A549 (cell line): ENCODE results near the gene KLHL29. TPM values are rescaled to one million over a fixed set of nuclear protein-coding genes. Genes with fewer than 3 reads are reported as not detected.

Source experiments
- ATAC-seq, 2 experiments: fragments of 200-7000 bp in 1 of 2; fragments of >200 bp in 1 of 2; cut with Nextera tagmentation in 1 of 2; cut with Tn5 transposase in 1 of 2; 3 replicates each; pipeline versions ENCODE4 v1.8.0 to v1.9.1; 2018 to 2020; ENCODE audit warnings: mild to moderate bottlenecking in 1 of 2, moderate library complexity in 1 of 2
- CTCF ChIA-PET: fragments of 300-600 bp; sonication (Branson Sonifier 250); formaldehyde crosslinking; extraction: SDS; loops from one replicate; lab custom pipeline; 2021; ENCODE audit warnings: antibody characterized with exemption, inconsistent platforms; lab: Yijun Ruan, JAX
- POLR2A ChIA-PET: fragments of 350-600 bp; formaldehyde crosslinking; extraction: SDS; loops from one replicate; lab custom pipeline; 2021; ENCODE audit warnings: antibody characterized with exemption, inconsistent platforms; lab: Yijun Ruan, JAX
- DNase-seq, 2 experiments: peaks; one replicate each; pipeline versions ENCODE4 v3.0.0 to v3.0.0-alpha.2; 2011 to 2016; ENCODE audit warnings: low read depth in 1 of 2, low spot score in 1 of 2
- FAIRE-seq: peaks from 2 replicates; lab custom pipeline; 2011; peaks lifted over from hg19 to GRCh38; lab: Jason Lieb, UNC
- H3K27ac ChIP-seq, 2 experiments: fragments of >200 bp; sonication (Bioruptor Twin); formaldehyde crosslinking; 3 replicates each; pipeline ENCODE4 v1.5.1; 2016 to 2017
- H3K4me1 ChIP-seq: fragments of >200 bp; sonication (Bioruptor Twin); formaldehyde crosslinking; 3 replicates; pipeline ENCODE4 v1.6.1; 2016
- H3K4me2 ChIP-seq: fragments of >200 bp; sonication (Bioruptor Twin); formaldehyde crosslinking; 3 replicates; pipeline ENCODE4 v1.6.1; 2016
- H3K4me3 ChIP-seq: fragments of >200 bp; sonication (Bioruptor Twin); formaldehyde crosslinking; 3 replicates; pipeline ENCODE4 v1.5.1; 2016
- H3K9me3 ChIP-seq: fragments of >200 bp; sonication (Bioruptor Twin); formaldehyde crosslinking; 3 replicates; pipeline ENCODE4 v1.6.1; 2016
- CEBPB ChIP-seq, 2 experiments: fragments of >200 bp in 1 of 2; sonication (Bioruptor Twin) in 1 of 2; formaldehyde crosslinking in 1 of 2; IDR thresholded peaks; 2 replicates each; pipeline ENCODE4 v1.6.1; 2012 to 2016
- E2F6 ChIP-seq: IDR thresholded peaks from 2 replicates; pipeline ENCODE4 v1.6.1; 2012; ENCODE audit warnings: low read depth, borderline replicate concordance
- EHMT2 ChIP-seq: fragments of 200-600 bp; sonication (generic); IDR thresholded peaks from 2 replicates; pipeline ENCODE4 v1.6.1; 2016; ENCODE audit warnings: antibody characterized with exemption, low read depth, mild to moderate bottlenecking, moderate library complexity
- EP300 ChIP-seq, 2 experiments: fragments of >200 bp; sonication (Bioruptor Twin); formaldehyde crosslinking; IDR thresholded peaks; 2 replicates in 1 of 2; 3 replicates in 1 of 2; pipeline ENCODE4 v1.6.1; 2016 to 2017
- ESRRA ChIP-seq: fragments of 150-350 bp; IDR thresholded peaks from 2 replicates; pipeline ENCODE4 v1.6.1; 2014; ENCODE audit warnings: mild to moderate bottlenecking, low read length, borderline replicate concordance
- FOSB ChIP-seq: fragments of 250-450 bp; sonication (Bioruptor Pico); IDR thresholded peaks from 2 replicates; pipeline ENCODE4 v1.5.0; 2020; ENCODE audit warnings: mild to moderate bottlenecking, moderate library complexity
- HMGXB4 ChIP-seq: fragments of 250-450 bp; sonication (Bioruptor Pico); IDR thresholded peaks from 2 replicates; pipeline ENCODE4 v1.5.0; 2021; ENCODE audit warnings: mild to moderate bottlenecking, moderate library complexity, borderline replicate concordance
- HOXA7 ChIP-seq: fragments of 250-450 bp; sonication (Bioruptor Pico); IDR thresholded peaks from 2 replicates; pipeline ENCODE4 v1.5.0; 2020; ENCODE audit warnings: mild to moderate bottlenecking, moderate library complexity
- MAFK ChIP-seq: fragments of 450-650 bp; IDR thresholded peaks from 2 replicates; pipeline ENCODE4 v1.6.1; 2014; ENCODE audit not compliant: partially characterized antibody
- NFE2L2 ChIP-seq: fragments of 150-350 bp; conservative IDR thresholded peaks from 2 replicates; pipeline ENCODE4 v1.6.1; 2014; ENCODE audit warnings: low read length
- NPAS2 ChIP-seq: fragments of 250-450 bp; sonication (Bioruptor Pico); IDR thresholded peaks from 2 replicates; pipeline ENCODE4 v1.8.0; 2022; ENCODE audit warnings: mild to moderate bottlenecking, moderate library complexity, borderline replicate concordance
- NR3C1 ChIP-seq: fragments of >200 bp; sonication (Bioruptor Twin); formaldehyde crosslinking; IDR thresholded peaks from 3 replicates; pipeline ENCODE4 v1.6.1; 2017
- PHF8 ChIP-seq: fragments of 200-600 bp; sonication (generic); IDR thresholded peaks from 2 replicates; pipeline ENCODE4 v1.6.1; 2016; ENCODE audit warnings: low read depth, mild to moderate bottlenecking, antibody characterized with exemption, moderate library complexity, borderline replicate concordance
- POLR2A ChIP-seq: IDR thresholded peaks from 2 replicates; pipeline ENCODE4 v1.6.1; 2012; ENCODE audit warnings: mild to moderate bottlenecking, low read length
- POLR2AphosphoS2 ChIP-seq: conservative IDR thresholded peaks from 2 replicates; pipeline ENCODE4 v1.6.1; 2012; ENCODE audit warnings: low read length, improper control_type of control experiment, inconsistent platforms
- RAD21 ChIP-seq, 2 experiments: fragments of >200 bp in 1 of 2; sonication (Bioruptor Twin) in 1 of 2; formaldehyde crosslinking in 1 of 2; IDR thresholded peaks in 1 of 2; conservative IDR thresholded peaks in 1 of 2; 2 replicates in 1 of 2; 3 replicates in 1 of 2; pipeline ENCODE4 v1.6.1; 2012 to 2018; ENCODE audit warnings: inconsistent platforms in 1 of 2
- RARB ChIP-seq: fragments of 250-450 bp; sonication (Bioruptor Pico); IDR thresholded peaks from 2 replicates; pipeline ENCODE4 v1.8.0; 2021; ENCODE audit warnings: mild to moderate bottlenecking, moderate library complexity
- REST ChIP-seq: fragments of 200-600 bp; sonication (generic); IDR thresholded peaks from 2 replicates; pipeline ENCODE4 v1.6.1; 2016; ENCODE audit warnings: antibody characterized with exemption, mild to moderate bottlenecking, moderate library complexity
- RFX5 ChIP-seq: fragments of 450-650 bp; IDR thresholded peaks from 2 replicates; pipeline ENCODE4 v1.7.1; 2014; ENCODE audit warnings: antibody characterized with exemption, mild to moderate bottlenecking, moderate library complexity
- SMC3 ChIP-seq: fragments of >200 bp; sonication (Bioruptor Twin); formaldehyde crosslinking; IDR thresholded peaks from 3 replicates; pipeline ENCODE4 v1.6.1; 2018; ENCODE audit warnings: inconsistent platforms
- TFCP2L1 ChIP-seq: fragments of 250-450 bp; sonication (Bioruptor Pico); IDR thresholded peaks from 2 replicates; pipeline ENCODE4 v1.5.0; 2021; ENCODE audit warnings: mild to moderate bottlenecking
- ZFP36 ChIP-seq: fragments of 450-650 bp; IDR thresholded peaks from 2 replicates; pipeline ENCODE4 v1.6.1; 2014; ENCODE audit warnings: borderline replicate concordance; ENCODE audit not compliant: partially characterized antibody
- ZNF302 ChIP-seq: fragments of 250-450 bp; sonication (Bioruptor Pico); IDR thresholded peaks from 2 replicates; pipeline ENCODE4 v1.9.0; 2021; ENCODE audit warnings: inconsistent platforms, mild to moderate bottlenecking, moderate library complexity
- WGBS: methylation state at CpG from one replicate; pipeline ENCODE4 v1.1.6; 2017; ENCODE audit errors: missing lambda C conversion rate; 5-methylcytosine and 5-hydroxymethylcytosine counted together
- polyA plus RNA-seq, 4 experiments: library from polyadenylated mRNA; depleted of rRNA in 3 of 4; stranded (reverse); fragments of >200 nt; fragmentation: RNase III in 1 of 4; extraction: RNeasy Plus Mini Kit Qiagen cat#74134 plus additional on column Dnase treatment in 1 of 4; gene quantifications; 2 replicates in 3 of 4; 3 replicates in 1 of 4; pipeline ENCODE4 v1.2.3, GENCODE V29; 2011 to 2017
- TF ChIP-seq, protein P1 (sequence below): fragments of >200 bp; sonication (Bioruptor Twin); formaldehyde crosslinking; IDR thresholded peaks from 3 replicates; pipeline ENCODE4 v1.6.1; 2016
- TF ChIP-seq, protein P2 (sequence below): fragments of 450-650 bp; IDR thresholded peaks from 2 replicates; pipeline ENCODE4 v1.6.1; 2014; ENCODE audit warnings: antibody characterized with exemption
- TF ChIP-seq, protein P3 (sequence below): IDR thresholded peaks from 2 replicates; pipeline ENCODE4 v1.6.1; 2012

Gene KLHL29
- polyA plus RNA-seq, 2 of the 4 experiments (the other 2 are of a cell fraction), result 1.3 to 2.5 TPM

GRCh38 chr2:23475473-23475872, 90.5 kb downstream of the KLHL29 start (continued):
- TF ChIP-seq EP300 (IDR thresholded peaks at IDR 0.05) (no peak), SMC3 (no peak), PHF8 (no peak)

GRCh38 chr2:23476786-23477185, 91.8 kb downstream of the KLHL29 start:
- no peak overlapping the region for H3K4me3 ChIP-seq
- no peaks in the 10 kb centered on the region for H3K9me3 ChIP-seq
- ATAC-seq, result no peak
- ChIA-PET POLR2A (no interaction called here), CTCF (interaction anchor here (1.0 kb wide), 1 partner anchor 9 kb away, joined by 3 read pairs; no protein-coding TSS in a partner anchor)
- no peak overlapping the region for H3K27ac ChIP-seq
- FAIRE-seq, result no peak
- no peak for DNase-seq
- TF ChIP-seq POLR2A, result no peak
- no peak for TF ChIP-seq SMC3
- no peak for TF ChIP-seq ZFP36
- no peak for TF ChIP-seq EHMT2
- TF ChIP-seq HMGXB4 (CRISPR knock-in tag), result no peak
- TF ChIP-seq, protein P1, sequence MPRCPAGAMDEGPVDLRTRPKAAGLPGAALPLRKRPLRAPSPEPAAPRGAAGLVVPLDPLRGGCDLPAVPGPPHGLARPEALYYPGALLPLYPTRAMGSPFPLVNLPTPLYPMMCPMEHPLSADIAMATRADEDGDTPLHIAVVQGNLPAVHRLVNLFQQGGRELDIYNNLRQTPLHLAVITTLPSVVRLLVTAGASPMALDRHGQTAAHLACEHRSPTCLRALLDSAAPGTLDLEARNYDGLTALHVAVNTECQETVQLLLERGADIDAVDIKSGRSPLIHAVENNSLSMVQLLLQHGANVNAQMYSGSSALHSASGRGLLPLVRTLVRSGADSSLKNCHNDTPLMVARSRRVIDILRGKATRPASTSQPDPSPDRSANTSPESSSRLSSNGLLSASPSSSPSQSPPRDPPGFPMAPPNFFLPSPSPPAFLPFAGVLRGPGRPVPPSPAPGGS, result no peak
- H3K4me2 ChIP-seq, result no peak overlapping the region
- 81% methylated on average over 5 of the region's 7 CpGs for WGBS
- peaks cover 17% of the 10 kb centered on the region for H3K4me1 ChIP-seq

- H3K4me1 ChIP-seq, result peaks cover 23% of the 10 kb centered on the region
- H3K4me2 ChIP-seq, result no peak overlapping the region
- FAIRE-seq, result no peak
- CTCF ChIA-PET, result interaction anchor here (1.0 to 1.6 kb wide), 2 partner anchors 10 to 278 kb away, joined by 4 read pairs; no protein-coding TSS in a partner anchor
- POLR2A ChIA-PET, result no interaction called here
- DNase-seq, result no peak
- TF ChIP-seq, protein P2, sequence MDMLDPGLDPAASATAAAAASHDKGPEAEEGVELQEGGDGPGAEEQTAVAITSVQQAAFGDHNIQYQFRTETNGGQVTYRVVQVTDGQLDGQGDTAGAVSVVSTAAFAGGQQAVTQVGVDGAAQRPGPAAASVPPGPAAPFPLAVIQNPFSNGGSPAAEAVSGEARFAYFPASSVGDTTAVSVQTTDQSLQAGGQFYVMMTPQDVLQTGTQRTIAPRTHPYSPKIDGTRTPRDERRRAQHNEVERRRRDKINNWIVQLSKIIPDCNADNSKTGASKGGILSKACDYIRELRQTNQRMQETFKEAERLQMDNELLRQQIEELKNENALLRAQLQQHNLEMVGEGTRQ, result no peak
- TF ChIP-seq ZNF302 (no peak), MAFK (no peak), E2F6 (no peak), PHF8 (no peak), TFCP2L1 (CRISPR knock-in tag) (no peak), CEBPB (IDR thresholded peaks at IDR 0.05) (no peak), NR3C1 (no peak), ESRRA (no peak), HOXA7 (CRISPR knock-in tag) (no peak), RARB (CRISPR knock-in tag) (no peak), RFX5 (no peak), NPAS2 (no peak), RAD21 (conservative IDR thresholded peaks at IDR 0.05 in 1 of 2, IDR thresholded peaks at IDR 0.05 in 1 of 2) (no peak), REST (no peak), FOSB (no peak), POLR2AphosphoS2 (no peak), NFE2L2 (no peak)
- TF ChIP-seq, protein P1, result no peak
- TF ChIP-seq, protein P3, sequence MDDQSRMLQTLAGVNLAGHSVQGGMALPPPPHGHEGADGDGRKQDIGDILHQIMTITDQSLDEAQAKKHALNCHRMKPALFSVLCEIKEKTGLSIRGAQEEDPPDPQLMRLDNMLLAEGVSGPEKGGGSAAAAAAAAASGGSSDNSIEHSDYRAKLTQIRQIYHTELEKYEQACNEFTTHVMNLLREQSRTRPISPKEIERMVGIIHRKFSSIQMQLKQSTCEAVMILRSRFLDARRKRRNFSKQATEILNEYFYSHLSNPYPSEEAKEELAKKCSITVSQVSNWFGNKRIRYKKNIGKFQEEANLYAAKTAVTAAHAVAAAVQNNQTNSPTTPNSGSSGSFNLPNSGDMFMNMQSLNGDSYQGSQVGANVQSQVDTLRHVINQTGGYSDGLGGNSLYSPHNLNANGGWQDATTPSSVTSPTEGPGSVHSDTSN, result no peak
- H3K4me3 ChIP-seq, result no peak overlapping the region
- H3K9me3 ChIP-seq, result no peaks in the 10 kb centered on the region
- ATAC-seq, result no peak
- WGBS, result 93% methylated on average over 11 of the region's 11 CpGs
- H3K27ac ChIP-seq, result no peak overlapping the region
Observed at GRCh38 chr2:23477392-23477791, 92.4 kb downstream of the KLHL29 start.
